Measurements from ENCODE around the gene TBC1D14. TPM values are rescaled to one million over a fixed set of nuclear protein-coding genes. Genes with fewer than 3 reads are reported as not detected.

TBC1D14 gene
- total and polyA plus RNA-seq, 2 of the 8 experiments (the other 6 are each of a cell fraction or from before 2014, with no cell fraction given) = 45.6 to 48.2 TPM

- 84% methylated on average over 25 of the region's 25 CpGs; no CpG with 5 or more reads in 1 of the 2 experiments for WGBS, 2 experiments (ENCODE audit: extremely low coverage in 1 of 2, insufficient coverage in 1 of 2, insufficient read length in 1 of 2, insufficient replicate concordance in 2 of 2, low coverage in 1 of 2, low lambda C conversion rate in 2 of 2, missing lambda C conversion rate in 1 of 2)
- no peak overlapping the region for H2BK12ac ChIP-seq (ENCODE audit: low read depth, low read length)
- no peak overlapping the region for H2AK5ac ChIP-seq (ENCODE audit: low read depth, low read length)
- DNase-seq (ENCODE audit: low read depth in 1 of 2, low spot score in 2 of 2) = no peak
- POLR2A ChIA-PET (ENCODE audit: partially characterized antibody) = interaction anchor here (0.7 kb wide), 1 partner anchor 433 kb away, joined by 3 read pairs; no protein-coding TSS in a partner anchor
- H3K79me1 ChIP-seq (ENCODE audit: low read depth, low read length) = no peaks in the 10 kb centered on the region
- H3K79me2 ChIP-seq (ENCODE audit: control insufficient read depth in 1 of 2, insufficient read depth in 2 of 2, low read length in 2 of 2) = no peaks in the 10 kb centered on the region
- H3K27ac ChIP-seq (ENCODE audit: low read depth, low read length) = no peak overlapping the region
- no peak overlapping the region for H2BK120ac ChIP-seq (replicated peaks; ENCODE audit: low read depth, low read length)
- no peak overlapping the region for H3K4me2 ChIP-seq (ENCODE audit: insufficient read depth in 1 of 2, low read depth in 2 of 2, low read length in 2 of 2)
- CTCF ChIA-PET (ENCODE audit: partially characterized antibody) = interaction anchor here (1.1 kb wide), 1 partner anchor 166 kb away, joined by 3 read pairs; no protein-coding TSS in a partner anchor
- H4K91ac ChIP-seq (replicated peaks; ENCODE audit: insufficient read length, low read length) = no peak overlapping the region
- no peak overlapping the region for H3K9ac ChIP-seq (replicated peaks in 1 of 4; ENCODE audit: extremely low read depth in 1 of 4, low read depth in 3 of 4, low read length in 3 of 4)
- no peaks in the 10 kb centered on the region for H3K23me2 ChIP-seq (ENCODE audit: low read depth, low read length)
- H4K8ac ChIP-seq (ENCODE audit: extremely low read depth, insufficient read depth, low read length) = no peak overlapping the region
- H2BK20ac ChIP-seq (ENCODE audit: low read length) = no peak overlapping the region
- H2BK15ac ChIP-seq (ENCODE audit: low read length) = no peak overlapping the region
- H3K4me3 ChIP-seq (ENCODE audit: extremely low read depth in 1 of 4, insufficient read depth in 2 of 4, low read depth in 3 of 4, low read length in 4 of 4) = no peak overlapping the region
- no peaks in the 10 kb centered on the region for H3K36me3 ChIP-seq (ENCODE audit: control insufficient read depth in 2 of 4, insufficient read depth in 4 of 4, low read length in 3 of 4)
- 0 out of 7 replicates have a peak, but pooled peaks cover 0 to 2% (median 0%) of the 10 kb centered on the region in 4 experiments for H3K4me1 ChIP-seq (replicated peaks in 1 of 4; ENCODE audit: control insufficient read depth in 3 of 4, insufficient read depth in 4 of 4, low read length in 3 of 4)
- peaks cover 0 to under 1% (median 0%) of the 10 kb centered on the region in 4 experiments; a peak in 3 of 7 replicates for H3K27me3 ChIP-seq (replicated peaks in 1 of 4; ENCODE audit: control insufficient read depth in 3 of 4, extremely low read depth in 1 of 4, insufficient read depth in 3 of 4, low read length in 3 of 4)
- H2BK5ac ChIP-seq (ENCODE audit: low read depth, low read length) = no peak overlapping the region
- FAIRE-seq = no peak
- H2AFZ ChIP-seq (ENCODE audit: low read length) = no peak overlapping the region
- H4K5ac ChIP-seq (ENCODE audit: insufficient read length, low read depth, low read length) = no peak overlapping the region
- H3K4ac ChIP-seq (replicated peaks; ENCODE audit: insufficient read length, low read depth, low read length) = no peak overlapping the region
- H3K56ac ChIP-seq (replicated peaks; ENCODE audit: insufficient read length, low read depth, low read length) = no peak overlapping the region
- no peaks in the 10 kb centered on the region for H3K9me3 ChIP-seq (ENCODE audit: insufficient read depth in 2 of 2, low read depth in 1 of 2, low read length in 1 of 2)
- no peak overlapping the region for H3K14ac ChIP-seq (ENCODE audit: insufficient read length)
- no peak overlapping the region for H3K23ac ChIP-seq (ENCODE audit: insufficient read length)
- no peaks in the 10 kb centered on the region for H4K20me1 ChIP-seq (replicated peaks in 1 of 2; ENCODE audit: control insufficient read depth in 1 of 2, insufficient read depth in 2 of 2, low read length in 2 of 2)
- H3K18ac ChIP-seq (ENCODE audit: extremely low read depth, low read length) = no peak overlapping the region
- TF ChIP-seq SUZ12 (IDR thresholded peaks at IDR 0.05; ENCODE audit: low read length) = no peak
- TF ChIP-seq BRCA1 (IDR thresholded peaks at IDR 0.05; ENCODE audit: low read depth, low read length) = no peak
- no peak for TF ChIP-seq EZH2 (IDR thresholded peaks at IDR 0.05; ENCODE audit: low read depth, low read length, severe bottlenecking)
Measured at GRCh38 chr4:7075962-7076695, 166.5 kb downstream of the TBC1D14 start.
